ENCODE data around the gene ZGRF1.
"Not testable (repeated sequence)": the region's sequence is repeated elsewhere in the genome, so short reads cannot be mapped to it uniquely, and the experiment has no call there.

Gene ZGRF1

DNA sequence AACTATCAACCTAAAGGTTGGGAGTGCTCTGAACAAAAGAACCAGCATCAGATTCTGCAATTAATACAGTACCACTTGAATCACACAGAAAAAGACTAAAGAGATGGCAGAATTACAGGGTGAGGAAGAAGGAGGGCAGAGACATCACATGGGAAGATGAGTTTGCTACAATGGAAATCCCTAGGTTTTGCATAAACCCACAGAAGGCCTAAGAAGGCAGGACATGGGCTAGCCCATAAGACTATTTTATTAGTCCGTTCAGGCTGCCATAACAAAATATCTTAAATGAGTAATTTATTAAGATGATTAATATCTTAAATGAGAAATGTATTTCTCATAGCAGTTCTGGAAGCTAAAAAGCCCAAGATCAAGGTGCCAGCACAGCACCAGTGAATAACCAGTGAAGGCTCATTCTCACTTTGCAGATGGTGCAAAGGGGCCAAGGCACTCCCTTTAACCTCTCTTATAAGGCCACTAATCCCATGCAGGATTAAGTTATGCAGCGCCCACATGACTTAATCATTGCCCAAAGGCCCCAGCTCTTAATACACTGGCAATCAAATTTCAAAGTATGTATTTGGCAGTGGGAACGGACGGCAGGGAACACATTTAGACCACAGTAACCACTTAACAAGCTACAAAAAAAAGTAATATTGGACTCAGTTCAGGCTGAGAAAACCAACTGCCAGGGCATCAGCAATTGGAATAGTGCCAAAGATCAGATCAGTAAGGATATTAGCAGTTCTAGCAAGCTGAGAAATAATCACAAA is 73.1 kb downstream of the ZGRF1 start:
- Histone ChIP-seq H3K9ac (ENCODE audit: low read depth, low read length) (no peak overlapping the region), H3K9me3 (ENCODE audit: control insufficient read depth, insufficient read depth, low read length) (no peaks in the 10 kb centered on the region), H3K4me3 (ENCODE audit: low read depth, low read length) (no peak overlapping the region), H3K36me3 (ENCODE audit: control insufficient read depth, insufficient read depth, low read length) (no peaks in the 10 kb centered on the region), H3K27me3 (ENCODE audit: control insufficient read depth, insufficient read depth, low read length) (no peaks in the 10 kb centered on the region), H3K4me1 (ENCODE audit: control insufficient read depth, insufficient read depth, low read length) (no peaks in the 10 kb centered on the region)

GRCh38 chr4:112562254-112562879 is 74.3 kb downstream of the ZGRF1 start:
- Histone ChIP-seq H3K9me3 (ENCODE audit: control insufficient read depth, insufficient read depth, low read length) (no peaks in the 10 kb centered on the region), H3K4me3 (ENCODE audit: low read depth, low read length) (no peak overlapping the region), H3K9ac (ENCODE audit: low read depth, low read length) (no peak overlapping the region), H3K27me3 (ENCODE audit: control insufficient read depth, insufficient read depth, low read length) (no peaks in the 10 kb centered on the region), H3K36me3 (ENCODE audit: control insufficient read depth, insufficient read depth, low read length) (no peaks in the 10 kb centered on the region), H3K4me1 (ENCODE audit: control insufficient read depth, insufficient read depth, low read length) (no peaks in the 10 kb centered on the region)

DNA sequence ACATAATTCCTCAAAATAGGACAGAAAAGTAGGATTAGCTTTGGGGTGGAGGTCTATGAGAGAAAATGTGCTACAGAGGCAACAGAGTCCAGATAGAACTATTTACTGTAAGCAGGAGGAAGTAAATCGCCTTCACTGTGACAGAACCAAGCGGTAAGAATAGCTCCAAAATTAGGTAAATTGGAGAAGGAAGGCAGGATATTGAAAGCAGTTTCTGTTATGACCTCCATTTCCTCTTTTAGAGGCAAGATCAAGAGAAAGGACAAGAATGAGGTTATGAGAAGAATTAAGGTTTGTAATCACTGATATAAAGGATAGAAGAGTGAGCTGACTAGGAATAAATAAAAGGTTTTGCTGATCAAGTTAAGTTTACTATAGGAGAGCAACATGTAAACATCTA is 76.6 kb downstream of the ZGRF1 start:
- no peaks in the 10 kb centered on the region for H3K36me3 ChIP-seq (ENCODE audit: control insufficient read depth, insufficient read depth, low read length)
- no peaks in the 10 kb centered on the region for H3K4me1 ChIP-seq (ENCODE audit: control insufficient read depth, insufficient read depth, low read length)
- no peak overlapping the region for H3K9ac ChIP-seq (ENCODE audit: low read depth, low read length)
- H3K9me3 ChIP-seq (ENCODE audit: control insufficient read depth, insufficient read depth, low read length), result no peaks in the 10 kb centered on the region
- no peak overlapping the region for H3K4me3 ChIP-seq (ENCODE audit: low read depth, low read length)
- H3K27me3 ChIP-seq (ENCODE audit: control insufficient read depth, insufficient read depth, low read length), result no peaks in the 10 kb centered on the region

DNA sequence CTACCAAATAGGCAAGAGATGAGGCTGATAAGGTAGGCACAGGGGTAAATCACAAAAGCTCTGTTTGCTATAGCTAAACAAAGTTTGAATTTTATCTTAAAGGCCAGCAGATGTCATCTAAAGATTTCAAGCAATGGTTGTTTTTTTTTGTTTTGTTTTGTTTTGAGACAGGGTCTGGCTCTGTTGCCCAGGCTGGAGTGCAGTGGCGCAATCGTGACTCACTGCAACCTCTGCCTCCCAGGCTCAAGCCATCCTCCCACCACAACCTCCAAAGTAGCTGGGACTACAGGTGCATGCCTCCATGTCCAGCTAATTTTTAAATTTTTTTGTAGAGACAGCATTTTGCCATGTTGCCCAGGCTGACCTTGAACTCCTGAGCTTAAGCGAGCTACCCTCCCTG is 77.7 kb downstream of the ZGRF1 start:
- Histone ChIP-seq H3K4me3 (ENCODE audit: low read depth, low read length) (no peak overlapping the region), H3K9ac (ENCODE audit: low read depth, low read length) (no peak overlapping the region), H3K27me3 (ENCODE audit: control insufficient read depth, insufficient read depth, low read length) (no peaks in the 10 kb centered on the region), H3K9me3 (ENCODE audit: control insufficient read depth, insufficient read depth, low read length) (no peaks in the 10 kb centered on the region), H3K4me1 (ENCODE audit: control insufficient read depth, insufficient read depth, low read length) (no peaks in the 10 kb centered on the region), H3K36me3 (ENCODE audit: control insufficient read depth, insufficient read depth, low read length) (no peaks in the 10 kb centered on the region)

DNA sequence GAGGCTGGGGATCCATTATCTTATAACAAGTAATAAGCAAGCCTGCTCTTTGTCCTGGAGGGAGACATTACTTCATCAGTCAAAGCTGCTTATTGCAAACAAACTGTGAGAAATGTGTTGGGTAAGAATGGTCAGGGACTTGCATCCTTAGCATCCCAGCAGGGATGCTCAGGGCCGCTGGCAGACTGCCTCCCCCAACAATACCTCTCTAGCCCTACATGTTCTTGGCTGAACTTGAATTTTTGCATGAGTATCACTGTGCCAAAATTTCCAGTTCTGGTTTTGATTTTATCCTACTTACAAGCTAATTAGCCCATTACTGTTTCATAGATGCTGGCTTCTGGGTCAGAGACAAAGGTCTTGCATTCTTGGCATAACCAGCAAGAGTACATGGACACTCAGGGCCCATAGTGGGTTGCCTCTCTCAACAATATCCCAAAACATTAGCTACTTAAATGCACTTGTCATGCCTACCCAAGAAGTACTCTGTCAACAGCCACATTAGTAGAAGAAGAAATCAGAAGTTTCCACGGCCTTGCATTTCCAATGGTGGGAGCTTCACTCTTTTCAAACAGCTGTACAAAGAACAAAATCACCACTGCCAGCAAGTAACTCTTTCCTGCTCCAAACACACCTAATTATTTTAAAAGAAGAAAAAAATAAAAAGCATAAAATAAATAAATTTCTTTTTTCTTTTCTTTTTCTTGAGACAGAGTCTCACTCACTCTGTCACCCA is 78.9 kb downstream of the ZGRF1 start:
- Histone ChIP-seq H3K4me3 (ENCODE audit: low read depth, low read length) (no peak overlapping the region), H3K9me3 (ENCODE audit: control insufficient read depth, insufficient read depth, low read length) (no peaks in the 10 kb centered on the region), H3K27me3 (ENCODE audit: control insufficient read depth, insufficient read depth, low read length) (no peaks in the 10 kb centered on the region), H3K4me1 (ENCODE audit: control insufficient read depth, insufficient read depth, low read length) (no peaks in the 10 kb centered on the region), H3K9ac (ENCODE audit: low read depth, low read length) (no peak overlapping the region), H3K36me3 (ENCODE audit: control insufficient read depth, insufficient read depth, low read length) (no peaks in the 10 kb centered on the region)

- H3K27me3 ChIP-seq (ENCODE audit: control insufficient read depth, insufficient read depth, low read length); H3K36me3 ChIP-seq (ENCODE audit: control insufficient read depth, insufficient read depth, low read length); H3K4me3 ChIP-seq (ENCODE audit: low read depth, low read length); H3K4me1 ChIP-seq (ENCODE audit: control insufficient read depth, insufficient read depth, low read length); H3K9ac ChIP-seq (ENCODE audit: low read depth, low read length); H3K9me3 ChIP-seq (ENCODE audit: control insufficient read depth, insufficient read depth, low read length): not testable (repeated sequence)
Observed at GRCh38 chr4:112554271-112554670, 82.4 kb downstream of the ZGRF1 start.

DNA sequence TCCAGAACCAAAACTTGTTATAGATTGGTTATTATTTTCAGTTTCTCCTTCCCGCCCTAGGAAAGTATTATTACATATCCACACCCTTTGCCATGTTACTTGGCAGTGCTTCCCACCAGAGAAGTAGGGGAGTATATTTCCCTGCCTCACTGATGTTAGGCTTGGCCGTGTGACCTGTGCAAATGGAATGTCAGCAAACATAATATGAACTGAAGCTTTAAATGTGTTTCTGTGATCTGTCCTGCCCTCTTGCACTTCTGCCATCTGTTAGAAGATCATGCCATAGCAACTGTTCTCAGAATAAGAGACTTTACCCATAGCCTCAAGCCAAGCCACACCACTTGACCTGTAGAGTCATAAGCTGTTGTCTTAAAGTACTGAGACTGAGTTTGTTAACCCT is 84.0 kb downstream of the ZGRF1 start:
- no peak overlapping the region for H3K4me3 ChIP-seq (ENCODE audit: low read depth, low read length)
- H3K27me3 ChIP-seq (ENCODE audit: control insufficient read depth, insufficient read depth, low read length), result no peaks in the 10 kb centered on the region
- H3K9ac ChIP-seq (ENCODE audit: low read depth, low read length), result no peak overlapping the region
- no peaks in the 10 kb centered on the region for H3K36me3 ChIP-seq (ENCODE audit: control insufficient read depth, insufficient read depth, low read length)
- no peaks in the 10 kb centered on the region for H3K9me3 ChIP-seq (ENCODE audit: control insufficient read depth, insufficient read depth, low read length)
- no peaks in the 10 kb centered on the region for H3K4me1 ChIP-seq (ENCODE audit: control insufficient read depth, insufficient read depth, low read length)

- no peaks in the 10 kb centered on the region for H3K9me3 ChIP-seq (ENCODE audit: control insufficient read depth, insufficient read depth, low read length)
- no peaks in the 10 kb centered on the region for H3K36me3 ChIP-seq (ENCODE audit: control insufficient read depth, insufficient read depth, low read length)
- no peaks in the 10 kb centered on the region for H3K27me3 ChIP-seq (ENCODE audit: control insufficient read depth, insufficient read depth, low read length)
- H3K9ac ChIP-seq (ENCODE audit: low read depth, low read length), result no peak overlapping the region
- H3K4me3 ChIP-seq (ENCODE audit: low read depth, low read length), result no peak overlapping the region
- no peaks in the 10 kb centered on the region for H3K4me1 ChIP-seq (ENCODE audit: control insufficient read depth, insufficient read depth, low read length)
Observed at GRCh38 chr4:112550728-112551127, 86.0 kb downstream of the ZGRF1 start.

- Histone ChIP-seq H3K4me1 (ENCODE audit: control insufficient read depth, insufficient read depth, low read length) (no peaks in the 10 kb centered on the region), H3K9ac (ENCODE audit: low read depth, low read length) (no peak overlapping the region), H3K4me3 (ENCODE audit: low read depth, low read length) (no peak overlapping the region), H3K9me3 (ENCODE audit: control insufficient read depth, insufficient read depth, low read length) (no peaks in the 10 kb centered on the region), H3K27me3 (ENCODE audit: control insufficient read depth, insufficient read depth, low read length) (no peaks in the 10 kb centered on the region), H3K36me3 (ENCODE audit: control insufficient read depth, insufficient read depth, low read length) (no peaks in the 10 kb centered on the region)
Observed at GRCh38 chr4:112546476-112546875, 90.2 kb downstream of the ZGRF1 start.

DNA sequence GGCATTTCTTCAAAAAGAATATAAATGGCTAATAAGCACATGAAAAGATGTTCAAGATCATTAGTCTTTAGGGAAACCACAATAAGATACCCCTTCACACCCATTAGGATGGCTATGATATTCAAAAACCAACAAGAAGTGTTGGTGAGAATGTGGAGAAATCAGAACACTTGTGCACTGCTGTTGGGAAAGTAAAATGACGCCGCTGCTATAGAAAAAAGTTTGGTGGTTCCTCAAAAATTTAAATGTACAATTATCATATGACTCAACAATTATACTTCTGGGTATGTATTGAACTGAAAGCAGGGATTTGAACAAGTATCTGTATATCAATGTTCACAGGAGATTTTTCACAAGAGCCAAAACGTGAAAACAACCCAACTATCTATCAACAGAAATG is 91.4 kb downstream of the ZGRF1 start:
- Histone ChIP-seq H3K9me3 (ENCODE audit: control insufficient read depth, insufficient read depth, low read length) (no peaks in the 10 kb centered on the region), H3K4me1 (ENCODE audit: control insufficient read depth, insufficient read depth, low read length) (no peaks in the 10 kb centered on the region), H3K27me3 (ENCODE audit: control insufficient read depth, insufficient read depth, low read length) (no peaks in the 10 kb centered on the region), H3K9ac (ENCODE audit: low read depth, low read length) (no peak overlapping the region), H3K36me3 (ENCODE audit: control insufficient read depth, insufficient read depth, low read length) (no peaks in the 10 kb centered on the region), H3K4me3 (ENCODE audit: low read depth, low read length) (no peak overlapping the region)

GRCh38 chr4:112540695-112541094 is 96.0 kb downstream of the ZGRF1 start:
- H3K4me3 ChIP-seq (ENCODE audit: low read depth, low read length), result no peak overlapping the region
- H3K36me3 ChIP-seq (ENCODE audit: control insufficient read depth, insufficient read depth, low read length), result no peaks in the 10 kb centered on the region
- H3K9me3 ChIP-seq (ENCODE audit: control insufficient read depth, insufficient read depth, low read length), result no peaks in the 10 kb centered on the region
- H3K4me1 ChIP-seq (ENCODE audit: control insufficient read depth, insufficient read depth, low read length), result no peaks in the 10 kb centered on the region
- H3K9ac ChIP-seq (ENCODE audit: low read depth, low read length), result no peak overlapping the region
- H3K27me3 ChIP-seq (ENCODE audit: control insufficient read depth, insufficient read depth, low read length), result no peaks in the 10 kb centered on the region

DNA sequence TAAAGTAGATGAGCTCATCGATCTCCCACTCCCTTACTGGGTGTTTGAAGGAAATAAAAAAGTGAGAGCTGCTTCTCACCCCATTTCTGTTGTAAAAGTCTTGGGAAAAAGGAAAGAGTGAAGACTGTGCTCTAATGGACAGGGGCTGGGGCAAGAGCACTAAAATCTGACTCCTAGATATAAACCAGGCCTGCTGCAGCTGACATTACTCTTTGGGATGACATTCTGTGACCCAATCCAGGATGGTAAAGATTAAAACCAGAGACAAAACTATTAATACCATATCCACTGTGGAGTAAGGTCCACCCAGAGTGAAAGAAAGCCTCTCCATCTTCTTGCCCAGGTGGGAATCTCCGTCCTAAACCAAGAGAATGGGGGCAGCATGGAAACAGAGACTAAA is 100.6 kb downstream of the ZGRF1 start:
- H3K4me1 ChIP-seq (ENCODE audit: control insufficient read depth, insufficient read depth, low read length), result no peaks in the 10 kb centered on the region
- H3K9me3 ChIP-seq (ENCODE audit: control insufficient read depth, insufficient read depth, low read length), result no peaks in the 10 kb centered on the region
- no peak overlapping the region for H3K4me3 ChIP-seq (ENCODE audit: low read depth, low read length)
- no peaks in the 10 kb centered on the region for H3K36me3 ChIP-seq (ENCODE audit: control insufficient read depth, insufficient read depth, low read length)
- no peaks in the 10 kb centered on the region for H3K27me3 ChIP-seq (ENCODE audit: control insufficient read depth, insufficient read depth, low read length)
- H3K9ac ChIP-seq (ENCODE audit: low read depth, low read length), result no peak overlapping the region
